HTERT RPE-1 (cell line): Measurements from ENCODE around the gene DOP1A.
"Not testable (repeated sequence)": the region's sequence is repeated elsewhere in the genome, so short reads cannot be mapped to it uniquely, and the experiment has no call there.

Experiments used
- in situ Hi-C: fragments of 300-500 bp; cut with MboI; formaldehyde crosslinking; loops from 4 replicates; pipeline ENCODE4 v1.14.3; 2020; ENCODE audit warnings: low sequenced_read_pairs

Gene DOP1A

DNA sequence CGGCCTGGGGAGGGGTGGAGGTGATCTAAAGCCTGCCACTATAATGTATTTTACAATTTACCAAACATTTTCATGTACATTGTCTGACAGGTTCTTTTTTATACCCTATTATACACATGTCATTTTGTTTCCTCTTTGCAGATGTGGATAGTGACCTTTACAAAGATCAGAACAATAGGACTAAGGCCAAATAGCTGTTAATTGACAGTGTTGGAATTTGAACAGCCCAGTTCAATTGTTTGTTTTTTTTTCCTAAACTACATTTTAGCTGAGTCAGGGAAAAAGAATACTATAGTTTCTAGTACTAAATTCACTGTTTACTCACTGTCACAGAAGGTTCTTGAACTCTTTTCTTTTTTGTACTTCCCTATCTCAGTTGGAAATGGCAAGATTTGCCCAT is 85.4 kb downstream of the DOP1A start:
- in situ Hi-C loops = no loop called here

DNA sequence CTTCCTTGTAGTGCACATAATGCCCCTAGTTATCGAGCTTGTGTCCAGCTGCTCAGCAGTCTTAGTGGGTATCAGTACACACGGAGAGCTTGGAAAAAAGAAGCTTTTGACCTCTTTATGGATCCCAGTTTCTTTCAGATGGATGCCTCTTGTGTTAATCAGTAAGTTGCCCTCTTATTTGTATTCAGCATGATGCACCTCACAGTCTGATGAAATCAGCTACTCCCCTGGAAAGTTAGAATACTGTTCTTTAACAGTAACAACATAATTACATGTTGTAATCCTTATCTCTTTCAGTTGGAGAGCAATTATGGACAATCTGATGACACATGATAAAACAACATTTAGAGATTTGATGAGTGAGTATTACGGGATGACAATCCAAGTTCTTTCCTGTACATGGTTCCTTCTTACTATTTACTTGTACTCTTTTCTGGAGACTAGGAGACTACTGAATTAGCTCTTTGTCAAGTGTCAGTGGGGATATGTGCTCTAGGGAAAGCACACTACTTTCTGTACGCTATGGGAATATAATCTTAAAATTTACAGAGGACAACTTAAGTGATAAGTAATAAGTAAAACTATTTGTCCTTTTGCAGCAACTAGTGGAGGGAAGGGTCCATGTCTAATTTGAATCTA is 86.5 kb downstream of the DOP1A start:
- in situ Hi-C loops = no loop called here

- in situ Hi-C loops = no loop called here
These were observed 88.3 kb downstream of the DOP1A start for GRCh38 chr6:83155794-83156193.

DNA sequence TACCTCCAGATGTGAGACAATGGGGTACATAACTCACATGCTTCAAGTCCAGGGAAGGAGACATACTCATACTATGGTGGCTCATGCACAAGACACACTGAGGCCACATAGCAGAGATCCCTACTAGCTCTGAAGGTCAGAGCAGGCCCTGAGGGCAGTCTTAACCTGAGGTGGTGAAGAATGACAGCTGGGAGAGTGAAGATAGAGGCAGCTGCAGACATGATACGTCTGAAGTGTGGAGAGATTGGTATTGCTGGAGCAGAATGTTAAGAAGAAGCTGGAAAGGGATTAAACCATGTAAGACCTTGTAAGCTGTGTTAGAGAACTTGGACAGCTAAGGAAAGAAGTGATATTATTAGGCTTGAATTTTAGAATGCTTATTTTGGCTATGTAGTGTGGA is 92.7 kb downstream of the DOP1A start:
- in situ Hi-C loops = no loop called here

- in situ Hi-C loops = no loop called here
These were observed 100.3 kb downstream of the DOP1A start for GRCh38 chr6:83167726-83168278.

GRCh38 chr6:83168556-83168955 is 101.1 kb downstream of the DOP1A start:
- in situ Hi-C loops = no loop called here

DNA sequence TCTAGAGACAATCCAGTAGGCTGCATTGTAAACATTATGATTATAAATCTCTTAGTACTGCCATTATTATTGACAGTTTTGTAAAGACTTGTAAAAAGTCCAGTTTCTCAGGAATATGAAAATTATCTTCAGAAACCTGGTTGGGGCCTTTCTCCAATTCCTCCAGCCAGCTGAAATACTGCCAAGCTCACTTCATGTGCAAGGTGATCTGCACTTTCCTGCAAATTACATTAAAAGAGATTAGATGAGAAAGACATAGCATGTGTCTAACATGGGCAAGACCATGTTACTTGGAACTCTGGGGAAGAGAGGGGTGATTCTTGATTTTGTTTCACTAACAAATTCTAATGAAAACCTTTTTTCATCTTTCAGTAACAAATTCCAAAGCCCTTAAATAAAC is 101.6 kb downstream of the DOP1A start:
- in situ Hi-C loops = no loop called here

DNA sequence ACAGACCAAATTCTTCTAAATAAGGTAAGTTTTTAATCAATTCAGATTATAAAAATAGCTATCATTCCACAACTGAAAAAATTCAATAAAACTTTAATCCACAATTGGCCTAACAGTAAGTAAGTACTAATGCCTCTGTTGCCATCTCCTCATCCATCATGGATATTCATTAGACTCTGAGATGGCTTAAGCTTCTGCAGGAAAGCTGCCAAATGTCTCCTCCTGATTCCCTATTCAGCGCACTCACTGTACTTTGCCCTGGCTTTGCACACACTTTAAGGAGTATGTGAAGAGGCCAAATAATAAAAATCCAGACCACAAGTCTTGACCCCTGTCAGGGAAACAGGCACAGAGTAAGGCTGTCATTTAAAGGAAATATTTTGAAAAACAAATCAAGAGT is 102.0 kb downstream of the DOP1A start:
- in situ Hi-C loops = no loop called here

GRCh38 chr6:83176246-83176645 is 108.8 kb downstream of the DOP1A start:
- in situ Hi-C loops = no loop called here

- in situ Hi-C loops = no loop called here
These were observed 113.0 kb downstream of the DOP1A start for GRCh38 chr6:83180426-83180950.

GRCh38 chr6:83182114-83182513 is 114.6 kb downstream of the DOP1A start:
- in situ Hi-C loops = no loop called here

DNA sequence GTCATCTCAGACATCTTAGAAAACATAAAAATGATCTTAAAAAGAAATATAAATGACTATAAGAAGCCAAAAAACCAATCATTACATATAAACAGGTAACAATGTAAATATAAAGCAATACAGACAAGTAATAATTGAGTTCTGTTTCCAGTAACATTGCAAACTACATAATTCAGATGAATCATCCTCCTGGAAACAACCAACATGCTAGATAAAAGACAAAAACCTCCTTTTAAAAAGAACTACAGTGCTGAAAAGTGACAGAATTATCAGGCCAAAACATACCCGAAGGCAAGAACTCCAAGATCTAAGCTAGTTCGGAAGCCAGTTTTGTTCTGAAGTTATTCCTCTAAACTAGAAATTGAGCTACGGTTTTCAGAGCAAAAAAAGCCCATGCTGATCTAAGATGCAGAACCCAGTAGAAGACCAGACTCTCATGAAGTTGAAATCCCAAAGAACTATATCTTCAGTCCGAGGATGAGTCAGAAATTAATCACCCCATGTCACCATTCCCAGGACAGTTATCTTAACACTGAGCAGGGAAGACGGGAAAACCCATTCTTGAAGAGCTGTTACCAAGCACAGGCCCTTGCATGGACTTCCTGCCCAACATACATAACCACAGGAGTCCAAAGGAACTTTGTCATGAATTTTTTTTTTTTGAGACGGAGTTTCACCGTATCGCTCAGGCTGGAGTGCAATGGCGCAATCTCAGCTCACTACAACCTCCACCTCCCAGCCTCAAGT is 115.8 kb downstream of the DOP1A start:
- in situ Hi-C loops = no loop called here

GRCh38 chr6:83185096-83185495 is 117.6 kb downstream of the DOP1A start:
- in situ Hi-C loops = no loop called here

- in situ Hi-C loops = no loop called here
These were observed 121.0 kb downstream of the DOP1A start for GRCh38 chr6:83188501-83188900.

DNA sequence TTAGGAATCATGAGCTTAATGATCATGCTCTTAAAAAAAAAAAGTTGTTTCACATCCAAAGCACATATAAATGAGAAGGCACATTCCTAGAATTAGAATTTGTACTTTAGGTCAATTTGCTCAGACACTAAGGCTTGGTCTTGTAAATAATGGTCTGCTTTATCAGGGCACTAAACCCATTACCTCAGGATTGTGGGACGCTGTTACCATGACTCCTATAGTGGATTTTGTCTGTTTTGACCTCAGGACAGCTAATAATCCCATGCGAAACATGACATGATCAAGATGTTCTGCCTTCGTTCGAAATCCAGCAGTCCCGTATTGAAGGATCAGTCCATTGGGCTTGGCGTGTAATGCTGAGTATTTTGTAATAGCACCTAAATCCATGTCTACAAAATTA is 123.2 kb downstream of the DOP1A start:
- in situ Hi-C loops = no loop called here

DNA sequence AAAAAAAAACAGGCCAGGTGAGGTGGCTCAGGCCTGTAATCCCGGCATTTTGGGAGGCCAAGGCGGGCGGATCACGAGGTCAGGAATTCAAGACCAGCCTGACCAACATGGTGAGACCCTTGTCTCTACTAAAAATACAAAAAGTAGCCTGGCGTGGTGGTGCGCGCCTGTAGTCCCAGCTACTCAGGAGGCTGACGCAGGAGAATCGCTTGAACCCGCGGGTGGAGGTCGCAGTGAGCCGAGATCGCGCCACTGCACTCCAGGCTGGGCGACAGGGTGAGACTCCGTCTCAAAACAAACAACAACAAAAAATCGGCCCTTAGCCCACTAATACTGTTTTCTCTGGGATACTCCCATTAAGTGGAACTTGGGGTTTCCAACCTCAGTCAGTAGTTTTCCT is 124.5 kb downstream of the DOP1A start:
- in situ Hi-C loops = not testable (repeated sequence)

- in situ Hi-C loops = no loop called here
These were observed 125.0 kb downstream of the DOP1A start for GRCh38 chr6:83192456-83192855.

DNA sequence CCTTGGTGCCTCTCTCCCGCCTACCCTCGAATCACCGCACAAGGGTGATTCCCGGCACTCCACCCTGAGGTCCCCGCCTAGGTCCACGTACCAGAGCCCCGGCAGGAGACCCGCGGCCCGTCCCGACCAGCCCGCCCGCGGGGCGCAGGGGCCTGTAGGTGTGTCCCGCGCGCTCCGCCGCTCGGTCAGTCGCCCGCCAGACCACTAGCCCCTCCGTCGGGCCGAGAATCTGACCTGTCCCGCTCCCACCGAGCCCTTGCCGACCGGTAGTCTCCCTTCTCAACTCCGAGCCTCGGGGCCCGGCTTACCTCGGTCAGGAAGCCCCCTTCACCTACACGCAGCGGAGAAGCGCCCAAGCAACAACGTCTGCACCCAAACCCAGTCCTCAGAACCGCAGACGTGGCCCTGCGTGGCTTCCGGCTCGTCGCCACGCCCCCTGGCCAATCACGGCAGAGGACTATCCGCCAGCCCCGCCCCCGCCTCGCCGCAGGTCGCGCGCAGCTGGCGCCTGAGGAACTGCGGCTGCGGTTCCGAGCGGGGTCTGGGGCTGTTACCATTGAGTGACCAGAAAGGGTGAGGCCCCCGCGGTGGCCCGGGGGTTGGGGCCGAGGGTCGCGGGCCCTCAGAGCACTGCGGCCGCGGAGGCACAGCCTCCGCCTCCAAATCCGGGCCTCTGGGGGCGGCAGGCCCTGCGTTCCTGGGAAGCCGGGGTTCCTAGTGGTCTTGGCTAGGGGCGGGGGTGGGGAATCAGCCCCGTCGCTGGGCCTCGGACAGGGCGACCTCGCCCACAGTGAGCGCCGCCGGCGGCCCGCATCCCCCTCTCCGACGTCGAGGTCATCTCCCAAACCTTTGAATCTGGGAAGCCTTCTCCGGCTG is 125.6 kb downstream of the DOP1A start, which contains the start of the genes PGM3 and RWDD2A:
TSS of gene PGM3 (minus strand) at position 395 of the 876 bp plus-strand sequence. CDS start 2,253 bp downstream, outside the sequence.
TSS of gene RWDD2A (plus strand) at position 487 of the 876 bp plus-strand sequence. CDS start 1,095 bp downstream, outside the sequence.
- in situ Hi-C loops = no loop called here

GRCh38 chr6:83193747-83194566 is 126.5 kb downstream of the DOP1A start:
- in situ Hi-C loops = no loop called here
